ENCODE results near the gene HDAC7.

DNA sequence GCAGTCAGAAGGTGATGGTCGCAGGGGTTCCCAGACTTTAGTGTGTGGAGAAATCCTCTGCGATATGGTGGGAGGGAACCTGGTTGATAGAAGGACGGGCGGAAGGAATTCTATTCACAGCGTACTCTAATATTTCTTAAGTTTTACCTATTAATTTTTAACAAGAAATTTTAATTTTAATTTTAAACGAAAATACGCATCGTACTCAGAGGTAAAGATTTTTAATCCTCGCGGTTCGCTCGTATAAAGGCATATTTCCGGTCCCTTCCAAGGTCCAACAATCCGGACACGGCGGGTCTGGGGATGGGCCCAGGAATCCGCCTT, 47.0 kb downstream of the HDAC7 start:
- TF ChIP-seq POLR2A (IDR thresholded peaks at IDR 0.05; ENCODE audit: low read depth): no peak
- TF ChIP-seq, protein P1, sequence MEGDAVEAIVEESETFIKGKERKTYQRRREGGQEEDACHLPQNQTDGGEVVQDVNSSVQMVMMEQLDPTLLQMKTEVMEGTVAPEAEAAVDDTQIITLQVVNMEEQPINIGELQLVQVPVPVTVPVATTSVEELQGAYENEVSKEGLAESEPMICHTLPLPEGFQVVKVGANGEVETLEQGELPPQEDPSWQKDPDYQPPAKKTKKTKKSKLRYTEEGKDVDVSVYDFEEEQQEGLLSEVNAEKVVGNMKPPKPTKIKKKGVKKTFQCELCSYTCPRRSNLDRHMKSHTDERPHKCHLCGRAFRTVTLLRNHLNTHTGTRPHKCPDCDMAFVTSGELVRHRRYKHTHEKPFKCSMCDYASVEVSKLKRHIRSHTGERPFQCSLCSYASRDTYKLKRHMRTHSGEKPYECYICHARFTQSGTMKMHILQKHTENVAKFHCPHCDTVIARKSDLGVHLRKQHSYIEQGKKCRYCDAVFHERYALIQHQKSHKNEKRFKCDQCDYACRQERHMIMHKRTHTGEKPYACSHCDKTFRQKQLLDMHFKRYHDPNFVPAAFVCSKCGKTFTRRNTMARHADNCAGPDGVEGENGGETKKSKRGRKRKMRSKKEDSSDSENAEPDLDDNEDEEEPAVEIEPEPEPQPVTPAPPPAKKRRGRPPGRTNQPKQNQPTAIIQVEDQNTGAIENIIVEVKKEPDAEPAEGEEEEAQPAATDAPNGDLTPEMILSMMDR (IDR thresholded peaks at IDR 0.05): no peak

Measured in esophagus muscularis mucosa (tissue), 3 donors.